Measurements from ENCODE around the gene TEX22.

Gene TEX22

DNA sequence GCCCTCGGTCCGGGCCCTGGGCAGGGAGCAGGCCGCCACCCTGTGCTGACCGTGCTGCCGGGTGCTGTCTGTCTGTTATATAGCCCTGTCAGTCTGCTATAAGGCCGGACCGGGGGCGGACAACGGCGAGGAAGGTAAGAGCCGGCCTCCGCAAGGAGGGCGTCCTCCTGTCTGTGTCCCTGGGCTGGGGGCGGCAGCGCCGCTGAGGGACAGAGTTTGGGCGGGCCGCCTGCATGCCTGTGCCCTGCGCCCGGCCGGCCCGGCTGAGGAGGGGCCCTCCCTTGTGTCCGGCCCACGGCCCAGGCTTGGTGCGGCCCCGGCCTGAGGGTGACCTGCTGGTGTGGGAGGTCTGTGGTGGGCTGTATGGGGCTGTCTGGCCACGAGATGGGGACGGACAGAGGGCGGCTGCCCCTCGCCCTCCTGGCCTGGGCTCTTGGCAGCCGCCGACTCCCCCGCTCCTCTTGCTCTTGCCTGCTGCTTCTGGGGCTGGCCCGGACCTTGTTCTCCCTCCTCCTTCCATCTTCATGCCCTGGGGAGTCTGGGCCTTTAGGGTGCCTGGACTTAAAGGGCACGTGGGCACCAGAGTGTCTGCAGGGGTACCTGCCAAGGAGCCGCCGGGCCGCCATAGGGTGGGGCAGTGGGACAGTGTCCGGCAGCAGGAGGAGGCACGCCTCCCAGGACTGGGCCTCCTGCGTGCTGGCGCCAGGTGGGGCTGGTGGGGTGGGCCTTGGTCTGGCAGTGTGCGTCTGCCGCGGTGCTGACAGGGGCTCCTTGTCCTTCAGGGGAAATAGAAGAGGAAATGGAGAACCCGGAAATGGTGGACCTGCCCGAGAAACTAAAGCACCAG lies 51.2 kb downstream of the TEX22 start:
- H3K4me3 ChIP-seq (ENCODE audit: control insufficient read depth, low read depth, low read length) = no peak overlapping the region
- TF ChIP-seq, protein P1, sequence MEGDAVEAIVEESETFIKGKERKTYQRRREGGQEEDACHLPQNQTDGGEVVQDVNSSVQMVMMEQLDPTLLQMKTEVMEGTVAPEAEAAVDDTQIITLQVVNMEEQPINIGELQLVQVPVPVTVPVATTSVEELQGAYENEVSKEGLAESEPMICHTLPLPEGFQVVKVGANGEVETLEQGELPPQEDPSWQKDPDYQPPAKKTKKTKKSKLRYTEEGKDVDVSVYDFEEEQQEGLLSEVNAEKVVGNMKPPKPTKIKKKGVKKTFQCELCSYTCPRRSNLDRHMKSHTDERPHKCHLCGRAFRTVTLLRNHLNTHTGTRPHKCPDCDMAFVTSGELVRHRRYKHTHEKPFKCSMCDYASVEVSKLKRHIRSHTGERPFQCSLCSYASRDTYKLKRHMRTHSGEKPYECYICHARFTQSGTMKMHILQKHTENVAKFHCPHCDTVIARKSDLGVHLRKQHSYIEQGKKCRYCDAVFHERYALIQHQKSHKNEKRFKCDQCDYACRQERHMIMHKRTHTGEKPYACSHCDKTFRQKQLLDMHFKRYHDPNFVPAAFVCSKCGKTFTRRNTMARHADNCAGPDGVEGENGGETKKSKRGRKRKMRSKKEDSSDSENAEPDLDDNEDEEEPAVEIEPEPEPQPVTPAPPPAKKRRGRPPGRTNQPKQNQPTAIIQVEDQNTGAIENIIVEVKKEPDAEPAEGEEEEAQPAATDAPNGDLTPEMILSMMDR (conservative IDR thresholded peaks at IDR 0.05; ENCODE audit: control insufficient read depth, insufficient read depth, low read depth, low read length) = no peak
- no peak for DNase-seq (ENCODE audit: low read depth)

DNA sequence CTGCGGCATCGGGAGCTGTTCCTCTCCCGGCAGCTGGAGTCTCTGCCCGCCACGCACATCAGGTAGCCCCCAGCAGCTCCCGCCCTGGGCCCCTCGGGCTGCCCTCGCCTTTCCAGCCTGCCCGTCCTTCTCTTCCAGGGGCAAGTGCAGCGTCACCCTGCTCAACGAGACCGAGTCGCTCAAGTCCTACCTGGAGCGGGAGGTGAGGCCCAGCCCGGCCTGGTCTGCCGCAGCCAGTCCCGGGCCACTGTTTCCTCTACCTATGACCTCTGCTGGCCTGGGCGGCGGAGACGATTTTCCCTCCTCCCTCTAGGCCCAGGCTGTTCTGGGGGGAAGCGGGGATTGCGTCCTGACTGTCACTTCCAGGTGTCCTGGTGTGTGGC lies 51.8 kb downstream of the TEX22 start:
- TF ChIP-seq, protein P1 (conservative IDR thresholded peaks at IDR 0.05; ENCODE audit: control insufficient read depth, insufficient read depth, low read depth, low read length) = no peak
- DNase-seq (ENCODE audit: low read depth) = no peak
- no peak overlapping the region for H3K4me3 ChIP-seq (ENCODE audit: control insufficient read depth, low read depth, low read length)

DNA sequence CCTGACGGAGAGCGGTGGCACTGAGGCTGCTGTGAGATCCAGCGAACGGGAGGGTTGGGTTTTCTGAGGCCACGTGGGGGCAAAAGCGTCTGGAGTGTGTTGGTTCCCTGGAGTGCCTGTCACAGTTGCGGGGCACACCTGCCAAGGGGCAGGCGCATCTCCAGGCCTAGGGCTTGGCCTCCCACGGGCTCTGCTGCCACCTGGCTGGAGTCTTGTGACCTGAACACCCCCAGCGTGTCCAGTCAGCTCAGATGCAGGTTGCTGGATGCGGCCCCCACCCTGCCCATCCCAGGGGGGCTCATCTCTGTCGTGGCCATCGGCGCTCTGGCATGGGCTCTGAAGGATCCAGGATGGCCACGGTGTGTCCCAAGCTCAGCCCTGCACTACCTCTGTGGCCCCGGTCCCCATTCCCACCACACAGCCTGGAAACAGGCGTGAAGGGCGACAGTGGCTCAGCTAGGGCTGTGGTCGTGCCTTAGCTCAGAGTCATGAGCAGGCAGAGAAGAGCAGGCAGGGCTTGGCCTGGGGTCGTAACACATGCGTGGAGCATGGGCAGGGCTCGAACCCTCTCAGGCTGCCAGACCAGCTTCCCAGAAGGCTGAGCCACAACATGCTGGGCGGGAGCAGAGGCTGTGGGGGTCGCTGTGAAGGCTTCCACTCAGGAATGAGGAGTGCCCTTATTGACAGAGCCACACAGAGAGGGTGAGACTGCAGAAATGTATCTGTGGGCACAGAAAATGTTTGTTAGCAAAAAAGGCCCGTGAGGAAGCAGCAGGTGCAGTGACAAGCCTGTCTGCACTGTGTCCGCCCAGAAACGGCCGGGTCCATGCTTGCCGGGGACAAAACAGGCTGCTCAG lies 52.8 kb downstream of the TEX22 start:
- H3K4me3 ChIP-seq (ENCODE audit: control insufficient read depth, low read depth, low read length) = no peak overlapping the region
- TF ChIP-seq, protein P1 (conservative IDR thresholded peaks at IDR 0.05; ENCODE audit: control insufficient read depth, insufficient read depth, low read depth, low read length) = no peak
- no peak for DNase-seq (ENCODE audit: low read depth)

DNA sequence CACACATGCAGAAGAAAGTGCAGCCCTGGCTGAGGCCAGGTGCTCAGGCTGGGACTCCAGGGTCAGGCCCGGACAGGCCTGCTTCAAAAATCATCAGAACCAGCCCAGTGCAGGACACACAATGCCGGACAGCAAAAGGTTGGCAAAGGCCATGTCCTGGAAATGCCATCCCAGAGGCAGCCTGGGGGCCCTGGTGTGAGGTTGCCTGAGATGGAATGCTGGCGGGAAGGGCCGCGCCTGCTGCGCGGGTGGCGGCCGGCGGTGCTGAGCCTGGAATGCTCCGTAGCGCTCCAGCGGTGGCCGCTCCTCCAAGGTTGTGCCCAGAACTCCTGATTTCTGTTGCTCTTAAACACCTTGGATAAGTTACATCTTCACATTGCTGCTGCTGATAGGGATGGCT lies 54.6 kb downstream of the TEX22 start:
- no peak for DNase-seq (ENCODE audit: low read depth)
- TF ChIP-seq, protein P1 (conservative IDR thresholded peaks at IDR 0.05; ENCODE audit: control insufficient read depth, insufficient read depth, low read depth, low read length) = no peak
- H3K4me3 ChIP-seq (ENCODE audit: control insufficient read depth, low read depth, low read length) = no peak overlapping the region

DNA sequence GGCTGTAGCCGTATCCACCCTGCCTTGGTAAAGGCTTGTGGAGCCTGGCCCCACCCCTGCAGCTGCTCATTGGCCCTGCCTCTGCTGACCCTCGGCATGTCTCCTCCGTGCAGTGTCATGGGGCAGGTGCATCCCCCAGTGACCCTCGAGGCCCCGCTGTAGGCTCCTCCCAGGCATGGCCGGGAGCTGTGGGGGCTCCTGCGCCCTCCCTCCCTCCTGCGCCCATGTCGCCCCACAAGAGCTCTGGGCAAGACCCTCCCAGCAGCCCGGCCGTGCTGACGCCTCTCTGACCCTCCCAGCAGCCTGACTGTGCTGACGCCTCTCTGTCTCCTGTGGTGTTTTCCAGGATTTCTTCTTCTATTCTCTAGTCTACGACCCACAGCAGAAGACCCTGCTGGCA lies 55.5 kb downstream of the TEX22 start:
- no peak overlapping the region for H3K4me3 ChIP-seq (ENCODE audit: control insufficient read depth, low read depth, low read length)
- TF ChIP-seq, protein P1 (conservative IDR thresholded peaks at IDR 0.05; ENCODE audit: control insufficient read depth, insufficient read depth, low read depth, low read length) = no peak
- DNase-seq (ENCODE audit: low read depth) = no peak

DNA sequence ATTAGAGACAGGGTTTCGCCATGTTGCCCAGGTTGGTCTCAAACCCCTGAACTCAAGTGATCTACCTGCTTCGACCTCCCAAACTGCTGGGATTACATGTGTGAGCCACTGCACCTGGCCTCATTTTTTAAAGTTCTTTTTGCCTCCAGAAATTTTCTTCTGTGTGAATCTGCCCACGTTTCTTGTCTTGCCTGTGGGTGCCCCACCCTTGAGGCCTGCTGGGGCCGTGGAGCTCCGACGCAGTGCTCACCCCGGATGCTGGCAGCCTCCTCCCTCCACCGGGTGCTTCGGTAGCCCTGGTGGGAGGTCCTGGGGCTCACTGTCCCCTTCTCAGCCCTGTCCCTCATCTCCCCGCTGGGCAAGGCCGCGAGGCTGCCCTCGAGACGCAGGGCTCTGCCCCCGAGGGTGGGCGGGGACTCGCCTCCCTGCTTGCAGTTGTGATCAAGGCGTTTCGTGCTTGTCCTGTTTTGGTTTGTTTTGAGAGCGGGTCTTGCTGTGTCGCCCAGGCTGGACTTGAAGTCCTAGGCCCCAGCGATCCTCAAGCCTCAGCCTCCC lies 56.8 kb downstream of the TEX22 start:
- TF ChIP-seq, protein P1 (conservative IDR thresholded peaks at IDR 0.05; ENCODE audit: control insufficient read depth, insufficient read depth, low read depth, low read length) = no peak
- no peak for DNase-seq (ENCODE audit: low read depth)
- no peak overlapping the region for H3K4me3 ChIP-seq (ENCODE audit: control insufficient read depth, low read depth, low read length)

All from fibroblast of mammary gland (primary cell).